Measurements from ENCODE around the gene MAPK14. TPM values are rescaled to one million over a fixed set of nuclear protein-coding genes. Genes with fewer than 3 reads are reported as not detected.

The MAPK14 gene
- total RNA-seq, 4 donors from 2014 or later = 85.2 to 201 (median 124) TPM

DNA sequence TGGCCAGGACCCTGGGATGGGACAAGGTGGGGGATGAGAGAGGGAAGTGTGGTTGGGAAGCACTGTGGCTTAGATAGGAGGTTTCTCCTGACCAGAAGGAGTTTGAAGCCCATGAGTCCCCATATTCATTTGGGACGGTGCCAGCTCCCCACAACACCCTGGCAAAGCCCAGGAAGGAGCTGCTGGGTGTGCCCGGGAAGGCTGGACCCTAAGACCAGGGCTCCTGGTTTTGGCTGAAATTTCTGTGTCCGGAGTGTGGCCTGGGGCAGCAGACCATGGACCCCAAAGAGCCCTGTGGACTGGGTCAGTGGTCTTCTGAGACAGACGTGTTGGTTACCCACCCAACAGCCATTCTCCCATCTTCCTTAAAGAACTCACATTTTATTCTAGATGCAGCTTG lies 117.9 kb downstream of the MAPK14 start:
- TF ChIP-seq POLR2A (IDR thresholded peaks at IDR 0.05) = no peak
- TF ChIP-seq CTCF (IDR thresholded peaks at IDR 0.05) = no peak
- H3K36me3 ChIP-seq = no peaks in the 10 kb centered on the region
- no peak overlapping the region for H3K4me3 ChIP-seq (replicated peaks in 1 of 3)
- H3K27ac ChIP-seq = no peak overlapping the region
- H3K4me1 ChIP-seq = no peaks in the 10 kb centered on the region
- intact Hi-C loops (cut with DNase I) = no loop called here
- no peak for DNase-seq
- WGBS, 2 donors = 93 to 100% methylated on average over 2 to 4 of the region's 4 CpGs
- H3K27me3 ChIP-seq = no peaks in the 10 kb centered on the region
- no peaks in the 10 kb centered on the region for H3K9me3 ChIP-seq

DNA sequence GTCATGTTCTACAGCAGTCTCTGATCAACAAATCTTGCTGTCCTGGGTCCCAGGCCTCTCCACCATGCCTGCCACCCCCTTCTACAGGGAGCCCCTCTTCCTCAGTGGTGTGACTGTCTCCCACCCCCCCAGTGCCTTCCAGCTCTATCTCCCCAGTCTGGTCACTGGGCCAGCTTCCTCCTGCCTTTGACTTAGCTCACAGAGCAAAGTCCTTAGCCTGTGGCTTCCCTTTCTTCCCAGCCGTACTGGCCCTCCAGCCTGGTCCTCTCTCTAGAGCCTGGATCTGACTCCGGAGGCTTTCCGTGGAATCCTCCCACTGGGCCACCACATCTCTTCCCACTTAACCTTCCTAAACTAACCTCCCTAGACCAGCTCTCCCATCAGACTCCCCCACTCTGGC lies 119.7 kb downstream of the MAPK14 start:
- Histone ChIP-seq H3K36me3 (no peaks in the 10 kb centered on the region), H3K4me1 (no peaks in the 10 kb centered on the region), H3K4me3 (replicated peaks in 1 of 3) (no peak overlapping the region), H3K9me3 (no peaks in the 10 kb centered on the region), H3K27me3 (no peaks in the 10 kb centered on the region), H3K27ac (no peak overlapping the region)
- WGBS, 2 donors = 93% methylated on average over 3 of the region's 3 CpGs
- DNase-seq = no peak
- no peak for TF ChIP-seq CTCF (IDR thresholded peaks at IDR 0.05)
- no peak for TF ChIP-seq POLR2A (IDR thresholded peaks at IDR 0.05)
- intact Hi-C loops (cut with DNase I) = no loop called here

DNA sequence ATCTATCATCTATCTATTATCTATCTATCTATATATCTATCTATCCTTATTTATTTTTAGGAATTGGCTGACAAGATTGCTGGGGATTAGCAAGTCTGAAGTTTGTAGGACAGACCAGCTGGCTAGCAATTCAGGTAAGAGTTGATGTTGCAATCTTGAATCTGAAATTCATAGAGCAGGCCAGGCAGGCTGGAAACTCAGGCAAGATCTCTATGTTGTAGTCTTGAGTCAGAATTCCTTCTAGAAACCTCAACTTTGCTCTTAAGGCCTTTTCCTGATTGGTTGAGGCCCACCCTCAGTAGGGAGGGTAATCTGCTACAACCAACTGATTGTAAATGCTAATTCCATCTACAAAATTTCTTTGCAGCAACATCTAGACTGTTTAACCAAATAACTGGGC lies 121.9 kb downstream of the MAPK14 start:
- no peak for TF ChIP-seq CTCF (IDR thresholded peaks at IDR 0.05)
- no peak for TF ChIP-seq POLR2A (IDR thresholded peaks at IDR 0.05)
- intact Hi-C loops (cut with DNase I) = no loop called here
- Histone ChIP-seq H3K4me3 (replicated peaks in 1 of 3) (no peak overlapping the region), H3K27me3 (no peaks in the 10 kb centered on the region), H3K36me3 (no peaks in the 10 kb centered on the region), H3K27ac (no peak overlapping the region), H3K4me1 (no peaks in the 10 kb centered on the region), H3K9me3 (no peaks in the 10 kb centered on the region)
- DNase-seq = no peak

GRCh38 chr6:36150283-36150682 lies 122.7 kb downstream of the MAPK14 start:
- intact Hi-C loops (cut with DNase I) = no loop called here
- H3K9me3 ChIP-seq = no peaks in the 10 kb centered on the region
- WGBS, 2 donors = 74 to 76% methylated on average over 3 of the region's 3 CpGs
- no peaks in the 10 kb centered on the region for H3K4me1 ChIP-seq
- no peak overlapping the region for H3K4me3 ChIP-seq (replicated peaks in 1 of 3)
- no peak for TF ChIP-seq CTCF (IDR thresholded peaks at IDR 0.05)
- no peak for TF ChIP-seq POLR2A (IDR thresholded peaks at IDR 0.05)
- DNase-seq = no peak
- H3K27ac ChIP-seq = no peak overlapping the region
- H3K36me3 ChIP-seq = no peaks in the 10 kb centered on the region
- no peaks in the 10 kb centered on the region for H3K27me3 ChIP-seq

- WGBS, 2 donors = 55 to 57% methylated on average over 2 of the region's 2 CpGs
Observed at GRCh38 chr6:36154286-36154685, 126.7 kb downstream of the MAPK14 start.

More at GRCh38 chr6:36154286-36154685, 126.7 kb downstream of the MAPK14 start:
- intact Hi-C loops (cut with DNase I) = no loop called here
- peak; percentile 34 to 45 for DNase-seq
- Histone ChIP-seq H3K4me1 (no peaks in the 10 kb centered on the region), H3K9me3 (no peaks in the 10 kb centered on the region), H3K4me3 (replicated peaks in 1 of 3) (no peak overlapping the region), H3K27ac (no peak overlapping the region), H3K27me3 (no peaks in the 10 kb centered on the region), H3K36me3 (no peaks in the 10 kb centered on the region)
- no peak for TF ChIP-seq CTCF (IDR thresholded peaks at IDR 0.05)
- TF ChIP-seq POLR2A (IDR thresholded peaks at IDR 0.05) = no peak
